OCI-LY7 (cell line): Measurements from ENCODE around the gene ATXN1.

ENCODE experiments used
- CTCF ChIP-seq: fragments of 200-600 bp; sonication (generic); conservative IDR thresholded peaks from 2 replicates; pipeline ENCODE4 v1.5.1; 2014; ENCODE audit warnings: mild to moderate bottlenecking, antibody characterized with exemption, low read length, moderate library complexity, mixed read lengths
- EZH2phosphoT487 ChIP-seq: fragments of 200-600 bp; sonication (generic); IDR thresholded peaks from 2 replicates; pipeline ENCODE4 v1.6.1; 2018; ENCODE audit warnings: low read depth, borderline replicate concordance, mild to moderate bottlenecking, mixed run types, antibody characterized with exemption, low read length, moderate library complexity, mixed read lengths

DNA sequence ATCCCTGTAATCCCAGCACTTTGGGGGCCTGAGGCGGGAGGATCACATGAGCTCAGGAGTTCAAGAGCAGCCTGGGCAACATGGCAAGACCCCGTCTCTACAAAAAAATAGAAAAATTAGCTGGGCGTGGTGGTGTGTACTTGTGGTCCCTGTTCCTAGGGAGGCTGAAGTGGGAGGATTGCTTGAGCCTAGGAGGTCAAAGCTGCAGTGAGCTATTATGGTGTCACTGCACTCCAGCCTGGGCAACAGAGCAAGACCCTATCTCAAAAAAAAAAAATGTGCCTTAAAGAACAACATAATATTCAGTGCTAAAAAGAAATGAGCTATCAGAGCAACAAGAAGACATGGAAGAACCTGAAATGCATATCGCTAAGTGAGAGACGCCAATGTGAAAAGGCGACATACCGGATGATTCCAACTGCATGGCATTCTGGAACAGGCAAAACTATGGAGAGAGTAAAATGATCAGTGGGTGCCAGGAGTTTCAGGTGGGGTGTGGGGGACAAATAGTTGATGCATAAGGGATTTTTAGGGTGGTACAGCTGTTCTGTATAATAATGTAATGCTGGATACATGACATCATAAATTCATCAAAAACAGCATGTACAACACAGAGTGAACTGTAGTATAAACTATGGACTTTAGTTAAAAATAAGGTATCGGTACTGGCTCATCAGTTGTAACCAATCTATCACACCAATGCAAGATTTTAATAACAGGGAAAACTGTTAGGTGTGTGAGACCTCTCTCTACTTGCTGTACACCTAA lies 442.1 kb downstream of the ATXN1 start:
- TF ChIP-seq CTCF (no peak), EZH2phosphoT487 (no peak)
